ENCODE data around the gene IL10RA.

IL10RA gene

GRCh38 chr11:118008271-118008911 is 22.2 kb downstream of the IL10RA start:
- TF ChIP-seq EZH2 (IDR thresholded peaks at IDR 0.05; ENCODE audit: borderline replicate concordance, low read length) (no peak), CTCF (IDR thresholded peaks at IDR 0.05; ENCODE audit: low read length) (no peak)
- Histone ChIP-seq H3K27me3 (ENCODE audit: insufficient read depth, low read length) (no peaks in the 10 kb centered on the region), H2AFZ (ENCODE audit: low read length) (no peak overlapping the region), H3K36me3 (ENCODE audit: insufficient read depth, low read length) (no peaks in the 10 kb centered on the region), H3K4me1 (ENCODE audit: insufficient read depth, low read length, severe bottlenecking) (peaks cover 63% of the 10 kb centered on the region), H3K9me2 (ENCODE audit: low read depth, low read length) (no peaks in the 10 kb centered on the region), H3K4me2 (ENCODE audit: low read length) (no peak overlapping the region; the same call in 1 of the 2 replicates), H3K27ac (ENCODE audit: low read depth, low read length, poor library complexity, severe bottlenecking) (peak overlapping the region; percentile 94), H3F3A (ENCODE audit: insufficient read depth, low read length) (no peaks in the 10 kb centered on the region), H4K20me1 (ENCODE audit: insufficient read depth, low read length) (no peaks in the 10 kb centered on the region), H3K79me2 (ENCODE audit: insufficient read depth, low read length) (no peaks in the 10 kb centered on the region), H3K9ac (ENCODE audit: low read length) (peak overlapping the region; percentile 30; the same call in 1 of the 2 replicates), H3K9me3 (ENCODE audit: low read length) (no peaks in the 10 kb centered on the region), H3K4me3 (ENCODE audit: low read depth, low read length, poor library complexity, severe bottlenecking) (no peak overlapping the region)

- Histone ChIP-seq H3K36me3 (ENCODE audit: insufficient read depth, low read length) (no peaks in the 10 kb centered on the region), H3K79me2 (ENCODE audit: insufficient read depth, low read length) (no peaks in the 10 kb centered on the region), H3K4me1 (ENCODE audit: insufficient read depth, low read length, severe bottlenecking) (peaks cover 63% of the 10 kb centered on the region), H3K9me2 (ENCODE audit: low read depth, low read length) (no peaks in the 10 kb centered on the region), H3F3A (ENCODE audit: insufficient read depth, low read length) (no peaks in the 10 kb centered on the region), H3K9me3 (ENCODE audit: low read length) (no peaks in the 10 kb centered on the region), H4K20me1 (ENCODE audit: insufficient read depth, low read length) (no peaks in the 10 kb centered on the region), H2AFZ (ENCODE audit: low read length) (no peak overlapping the region), H3K27ac (ENCODE audit: low read depth, low read length, poor library complexity, severe bottlenecking) (peak overlapping the region; percentile 94), H3K27me3 (ENCODE audit: insufficient read depth, low read length) (no peaks in the 10 kb centered on the region), H3K4me3 (ENCODE audit: low read depth, low read length, poor library complexity, severe bottlenecking) (peak overlapping the region; percentile 23), H3K4me2 (ENCODE audit: low read length) (peak overlapping the region; percentile 34; the same call in 1 of the 2 replicates), H3K9ac (ENCODE audit: low read length) (peak overlapping the region; percentile 36; the same call in 1 of the 2 replicates)
- TF ChIP-seq CTCF (IDR thresholded peaks at IDR 0.05; ENCODE audit: low read length): no peak
- no peak for TF ChIP-seq EZH2 (IDR thresholded peaks at IDR 0.05; ENCODE audit: borderline replicate concordance, low read length)
These were observed 23.9 kb downstream of the IL10RA start for GRCh38 chr11:118009864-118010737.

- Histone ChIP-seq H4K20me1 (ENCODE audit: insufficient read depth, low read length) (no peaks in the 10 kb centered on the region), H3K9ac (ENCODE audit: low read length) (peak overlapping the region; percentile 36; the same call in 1 of the 2 replicates), H2AFZ (ENCODE audit: low read length) (no peak overlapping the region), H3F3A (ENCODE audit: insufficient read depth, low read length) (no peaks in the 10 kb centered on the region), H3K4me2 (ENCODE audit: low read length) (peak overlapping the region; percentile 34; the same call in 1 of the 2 replicates), H3K4me3 (ENCODE audit: low read depth, low read length, poor library complexity, severe bottlenecking) (peak overlapping the region; percentile 23), H3K27me3 (ENCODE audit: insufficient read depth, low read length) (no peaks in the 10 kb centered on the region), H3K4me1 (ENCODE audit: insufficient read depth, low read length, severe bottlenecking) (peaks cover 60% of the 10 kb centered on the region), H3K9me3 (ENCODE audit: low read length) (no peaks in the 10 kb centered on the region), H3K27ac (ENCODE audit: low read depth, low read length, poor library complexity, severe bottlenecking) (peak overlapping the region; percentile 94), H3K79me2 (ENCODE audit: insufficient read depth, low read length) (no peaks in the 10 kb centered on the region), H3K36me3 (ENCODE audit: insufficient read depth, low read length) (no peaks in the 10 kb centered on the region), H3K9me2 (ENCODE audit: low read depth, low read length) (no peaks in the 10 kb centered on the region)
- no peak for TF ChIP-seq EZH2 (IDR thresholded peaks at IDR 0.05; ENCODE audit: borderline replicate concordance, low read length)
- no peak for TF ChIP-seq CTCF (IDR thresholded peaks at IDR 0.05; ENCODE audit: low read length)
These were observed 24.7 kb downstream of the IL10RA start for GRCh38 chr11:118010738-118011461.
